HG03520 (cell line): ENCODE measurements around the gene FAM9C.

Experiments used
- ATAC-seq: cut with Tn5 transposase; IDR thresholded peaks from one replicate; pipeline ENCODE4 v1.9.1; 2021; ENCODE audit warnings: mild to moderate bottlenecking, moderate library complexity; ENCODE audit not compliant: unreplicated experiment

FAM9C gene

DNA sequence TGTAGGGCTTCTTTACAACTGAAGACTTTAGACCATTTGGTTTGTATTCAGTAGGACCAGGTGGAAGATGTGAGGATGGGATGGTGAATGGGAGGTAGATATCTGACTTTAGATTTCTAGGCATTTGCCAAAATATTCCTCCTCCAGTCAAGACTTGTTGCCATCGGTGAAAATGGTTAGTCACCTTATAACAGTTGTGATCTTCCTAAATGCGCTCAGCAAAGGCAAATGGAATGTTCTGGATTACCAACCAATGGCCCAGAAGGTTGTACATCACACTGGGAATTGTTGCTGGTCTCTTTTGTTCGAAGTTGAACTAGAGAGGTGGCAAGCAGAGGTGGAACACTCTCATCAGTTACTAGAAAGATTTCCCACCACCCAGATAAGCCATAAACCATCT lies 35.6 kb downstream of the FAM9C start:
- no peak for ATAC-seq

DNA sequence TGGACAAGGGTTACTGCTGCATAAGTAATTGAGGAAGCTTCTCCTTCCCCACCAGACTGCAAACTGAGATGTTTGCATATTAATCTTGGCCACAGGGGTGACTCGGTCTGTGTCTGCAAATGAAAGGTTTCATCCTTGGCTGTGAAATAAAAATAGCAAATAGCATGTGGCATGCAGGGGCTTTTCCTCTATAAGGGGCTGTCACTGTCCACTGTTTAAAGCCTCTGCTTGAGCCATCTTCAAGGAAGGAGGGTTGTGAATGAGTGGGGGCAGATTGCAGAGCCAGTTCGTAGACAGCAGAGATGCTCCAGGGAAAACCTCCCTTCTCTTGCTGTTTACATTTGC lies 36.3 kb downstream of the FAM9C start:
- no peak for ATAC-seq

DNA sequence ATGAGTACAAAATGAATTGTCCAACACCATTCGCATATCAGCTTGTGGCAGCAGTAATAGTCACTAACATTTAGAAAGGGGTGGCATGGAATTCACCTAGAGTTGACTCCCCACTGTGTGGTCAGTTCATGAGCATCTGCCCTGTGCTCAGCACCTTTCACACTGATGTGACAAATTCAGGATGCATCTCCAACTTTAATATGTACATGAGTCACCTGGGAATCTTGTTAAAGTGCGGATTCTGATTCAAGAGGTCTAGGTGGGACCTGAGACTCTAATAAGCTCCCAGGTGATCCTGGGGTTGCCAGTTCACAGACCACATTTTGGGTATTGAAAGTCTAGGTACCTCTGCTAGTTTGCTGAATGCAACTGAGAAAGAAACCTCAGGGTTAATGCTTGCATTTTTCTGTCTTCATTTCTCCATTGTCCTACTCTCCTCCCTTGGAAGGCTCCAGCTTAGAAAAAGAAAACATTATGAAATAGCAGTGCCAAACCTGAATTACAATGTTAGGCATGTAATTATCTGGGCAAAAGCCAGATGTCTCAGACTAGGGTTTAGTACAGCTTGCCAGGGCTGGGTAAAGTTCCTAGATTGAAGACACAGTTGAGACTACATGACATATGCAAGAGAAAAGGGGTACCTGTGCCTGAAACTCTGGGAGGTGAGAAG lies 36.8 kb downstream of the FAM9C start:
- ATAC-seq: no peak

DNA sequence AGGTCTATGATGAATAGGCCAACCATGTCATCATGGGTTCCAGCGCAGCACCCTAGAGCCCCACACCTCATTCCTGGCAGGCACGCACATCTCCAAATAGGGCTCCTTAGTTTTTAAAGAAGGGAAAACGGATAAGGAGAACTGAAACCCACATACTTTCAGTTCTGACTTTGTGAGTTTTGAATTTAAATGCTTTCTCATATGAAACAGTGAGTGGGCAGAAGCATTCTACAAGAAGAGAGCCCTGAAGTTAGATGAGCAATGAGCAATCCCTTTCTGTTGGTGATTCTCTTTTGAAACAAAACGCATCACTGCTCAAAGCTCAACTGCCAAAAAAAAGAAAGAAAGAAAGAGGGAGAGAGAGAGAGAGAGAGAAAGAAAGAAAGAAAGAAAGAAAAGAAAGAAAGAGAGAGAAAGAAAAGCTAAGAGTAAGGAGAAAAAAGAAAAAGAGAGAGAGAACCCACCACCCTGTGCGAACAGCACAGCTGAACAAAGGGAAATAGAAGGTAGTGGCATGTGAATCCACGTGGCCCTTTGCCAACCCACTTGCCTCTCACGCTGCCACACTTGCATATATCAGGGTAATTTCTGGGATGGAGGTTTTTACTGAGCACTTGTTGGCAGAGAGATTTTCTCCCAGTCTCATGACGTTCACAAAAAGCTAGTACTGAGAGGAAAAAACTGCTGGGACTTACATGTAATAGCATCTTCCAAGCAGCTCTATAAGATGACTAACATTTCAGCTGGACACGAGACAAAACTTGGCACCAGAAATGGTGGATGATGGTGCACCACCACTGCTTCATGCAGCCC lies 38.6 kb downstream of the FAM9C start:
- ATAC-seq: peak; percentile 61

DNA sequence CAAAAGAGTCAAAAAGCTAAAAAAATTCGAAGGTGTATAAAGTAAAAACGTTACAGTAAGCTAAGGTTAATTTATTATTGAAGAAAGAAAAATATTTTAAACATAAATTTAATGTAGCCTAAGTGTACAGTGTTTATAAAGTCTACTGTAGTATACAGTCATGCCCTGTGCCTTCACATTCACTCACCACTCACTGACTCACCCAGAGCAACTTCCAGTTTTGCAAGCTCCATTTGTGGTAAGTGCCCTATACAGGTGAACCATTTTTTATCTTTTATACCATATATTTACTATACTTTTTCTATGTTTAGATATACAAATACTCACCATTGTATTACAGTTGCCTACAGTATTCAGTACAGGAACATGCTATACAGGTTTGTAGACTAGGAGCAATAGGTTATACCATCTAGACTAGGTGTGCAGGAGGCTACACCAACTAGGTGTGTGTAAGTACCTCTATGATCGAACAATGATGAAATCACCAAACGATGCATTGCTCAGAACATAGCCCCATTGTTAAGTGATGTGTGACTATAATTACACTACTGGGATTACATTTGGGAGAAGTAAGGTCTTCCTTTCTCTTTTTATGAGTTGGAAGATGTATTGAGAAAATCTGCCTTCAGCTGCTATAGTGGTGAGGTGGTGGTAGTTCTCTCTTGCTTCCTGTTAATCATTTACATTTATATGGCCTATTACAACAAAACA lies 42.3 kb downstream of the FAM9C start:
- no peak for ATAC-seq

DNA sequence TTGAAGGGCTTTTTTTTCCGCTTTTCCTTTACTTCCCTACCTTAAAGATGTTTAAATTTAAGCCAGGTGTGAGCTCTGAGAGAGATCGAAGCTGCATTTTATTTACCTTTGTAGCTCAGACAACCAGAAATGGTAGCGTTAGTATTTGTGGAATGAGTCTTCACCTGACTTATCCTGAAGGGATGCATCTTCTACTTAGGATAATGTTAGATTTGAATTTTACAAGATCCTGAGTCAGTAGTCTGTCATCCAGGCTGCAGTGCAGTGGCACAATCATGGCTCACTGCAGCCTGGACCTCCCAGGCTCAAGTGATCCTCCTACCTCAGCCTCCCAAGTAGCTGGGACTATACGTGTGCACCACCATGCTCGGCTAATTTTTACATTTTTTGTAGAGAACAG lies 43.3 kb downstream of the FAM9C start:
- no peak for ATAC-seq

DNA sequence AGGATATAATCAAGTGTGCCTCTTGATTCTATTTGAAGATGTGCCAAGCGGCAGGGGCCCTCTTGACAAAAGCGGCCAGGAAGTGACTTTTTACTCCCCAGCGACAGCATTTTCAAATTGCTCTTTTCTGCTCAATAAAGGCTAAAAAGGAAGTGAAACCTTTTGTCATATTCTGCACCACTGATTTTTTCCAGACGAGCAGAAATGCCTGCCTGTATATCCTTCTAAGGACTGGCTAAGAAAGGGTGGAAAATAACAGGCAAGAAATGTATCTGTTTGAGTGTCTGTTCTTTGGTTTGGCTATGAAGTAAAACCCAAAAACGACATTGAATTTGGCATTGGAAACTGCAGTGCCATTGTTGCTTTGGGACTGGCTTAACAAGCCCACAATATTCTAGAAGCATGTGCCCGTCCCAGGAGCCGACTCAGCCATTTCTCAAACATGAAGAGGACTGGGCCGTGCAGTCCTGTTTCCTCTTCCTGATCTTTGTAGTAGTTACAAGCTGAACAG lies 44.1 kb downstream of the FAM9C start:
- peak; percentile 39 for ATAC-seq

DNA sequence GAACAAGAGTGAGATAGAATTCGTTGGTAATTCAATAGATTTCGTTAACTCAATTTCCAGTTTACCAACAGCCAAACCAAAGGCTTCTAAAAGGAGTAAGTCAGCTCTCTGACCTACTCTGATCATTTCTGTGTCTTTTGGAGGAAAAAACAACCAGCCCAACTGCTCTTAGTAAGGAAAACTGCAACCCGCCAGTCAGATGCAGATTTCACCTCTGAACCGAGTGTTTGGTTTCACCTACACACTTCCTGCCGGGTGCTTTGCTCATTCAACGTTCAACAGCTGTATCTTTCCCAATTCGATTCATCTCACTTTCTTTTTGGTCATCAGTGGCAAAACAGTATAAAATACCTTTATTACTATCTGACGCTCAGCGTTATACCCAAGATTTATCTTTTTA lies 45.0 kb downstream of the FAM9C start:
- ATAC-seq: peak; percentile 45

DNA sequence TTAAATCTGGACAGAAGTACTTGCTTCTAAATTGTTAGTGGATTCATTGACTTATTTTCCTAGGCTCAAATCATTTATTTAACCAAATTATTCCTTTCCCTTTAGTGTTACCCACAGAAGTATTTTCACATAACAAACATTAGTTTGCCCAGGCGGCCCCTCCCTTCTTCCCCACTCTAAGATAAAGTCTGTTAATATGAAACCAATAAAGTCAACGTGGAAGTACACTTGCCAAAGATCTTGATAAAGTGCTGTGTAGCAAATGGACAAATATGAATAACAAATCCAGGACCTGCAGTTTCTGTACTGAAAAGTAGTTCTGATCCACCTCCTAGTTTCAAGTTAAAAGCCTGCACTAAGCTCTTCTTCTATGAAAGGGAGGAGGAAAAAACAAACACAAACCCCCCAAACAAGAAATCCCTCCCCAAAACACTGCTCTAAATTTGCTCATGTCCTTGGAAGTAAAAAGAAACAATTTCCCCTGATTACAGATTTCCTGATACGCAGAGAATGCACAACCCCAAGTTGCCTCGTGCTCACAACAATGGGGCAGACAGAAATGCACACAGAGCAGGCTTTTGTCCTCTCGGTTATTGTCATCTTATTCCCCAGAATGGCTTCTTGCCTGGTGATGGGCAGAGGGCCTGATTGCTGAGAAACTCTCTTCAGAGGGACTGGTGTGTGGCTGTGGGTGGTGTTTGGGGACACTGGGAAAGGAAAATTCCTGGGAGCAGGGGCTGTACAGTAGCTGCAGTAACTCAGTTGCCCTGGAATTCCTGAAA lies 46.3 kb downstream of the FAM9C start:
- ATAC-seq: no peak

DNA sequence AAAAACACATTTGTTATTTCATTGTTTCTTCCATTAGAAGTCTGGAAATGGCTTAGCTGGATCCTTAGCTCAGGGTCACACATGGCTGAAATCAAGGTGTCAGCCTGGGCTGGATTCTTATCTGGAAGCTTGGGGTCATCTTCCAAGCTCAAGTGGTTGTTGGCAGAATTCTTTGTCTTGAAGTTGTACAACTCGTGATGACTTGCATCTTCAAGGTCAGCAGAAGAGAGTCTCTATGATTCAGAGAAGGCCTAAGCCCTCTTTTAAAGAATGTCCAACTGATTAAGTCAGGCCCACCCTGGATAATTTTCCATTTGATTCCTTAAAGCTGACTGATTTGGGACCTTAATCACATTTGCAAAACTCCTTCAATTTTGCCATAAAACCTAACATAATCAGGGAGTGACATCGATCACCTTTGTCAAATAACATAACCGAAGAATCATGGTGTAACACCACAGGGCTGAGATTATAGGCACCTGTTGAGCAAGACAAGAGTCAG lies 47.4 kb downstream of the FAM9C start:
- no peak for ATAC-seq

DNA sequence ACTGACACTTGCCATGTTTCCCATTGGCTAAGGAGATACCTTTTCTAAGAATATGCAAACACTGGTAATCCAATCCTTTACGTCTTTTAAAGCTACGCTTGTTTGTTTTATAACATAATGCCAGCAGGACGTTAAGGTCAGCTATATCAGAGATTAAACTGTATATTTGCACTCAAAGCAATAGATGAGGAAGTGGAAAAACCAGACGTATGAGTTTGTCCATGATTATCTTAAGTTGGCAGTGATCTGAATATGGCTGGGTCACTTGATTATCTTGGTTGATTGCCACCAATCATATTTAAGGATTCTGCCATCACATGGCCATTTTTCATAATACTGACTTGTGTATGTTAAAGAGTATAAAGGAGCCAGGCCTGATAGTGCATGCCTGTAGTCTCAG lies 50.1 kb downstream of the FAM9C start:
- ATAC-seq: no peak

DNA sequence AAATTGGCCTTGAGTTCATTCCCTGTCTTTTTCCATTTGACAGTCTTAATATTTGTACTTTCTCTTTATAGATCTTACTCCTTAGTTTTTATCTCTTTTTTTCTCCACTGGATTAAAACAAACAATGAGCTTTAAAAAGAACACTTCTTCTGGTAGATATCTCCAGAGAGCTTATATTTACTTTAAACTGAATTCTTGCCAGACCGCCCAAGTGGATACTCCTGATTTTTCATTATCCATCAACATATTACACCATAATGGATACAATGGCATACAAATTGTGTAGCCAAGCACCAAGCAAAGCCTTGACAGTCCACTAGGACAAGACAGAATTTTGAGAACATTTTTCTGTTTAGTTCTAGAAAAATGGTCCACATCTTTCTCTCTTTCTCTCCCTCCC lies 50.6 kb downstream of the FAM9C start:
- no peak for ATAC-seq

DNA sequence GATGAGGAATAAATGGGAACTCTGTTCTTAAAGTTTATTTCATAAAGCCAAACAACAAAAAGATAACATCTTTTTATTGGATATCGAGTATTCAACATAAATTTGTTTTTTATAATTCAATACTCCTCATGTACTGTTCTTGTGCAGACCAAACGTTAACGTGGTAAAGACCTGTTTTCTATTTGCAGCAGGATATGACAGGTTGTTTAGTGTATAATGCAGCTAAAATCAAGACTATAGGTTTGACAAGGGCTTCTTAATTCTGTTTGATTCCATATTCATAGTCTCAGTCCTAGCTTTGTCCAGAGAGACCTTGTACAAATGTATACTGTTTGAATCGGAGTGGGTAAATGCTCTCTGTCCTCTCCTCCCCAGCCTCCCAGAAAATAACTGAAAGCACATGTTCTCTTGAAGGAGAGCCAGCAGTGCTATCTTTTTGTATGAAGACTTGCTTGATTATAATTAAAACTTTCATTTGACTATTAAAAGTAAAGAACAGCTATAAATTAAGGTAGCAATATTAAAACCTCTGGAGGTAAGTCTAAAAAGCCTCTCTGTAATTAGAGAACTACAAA lies 51.8 kb downstream of the FAM9C start:
- no peak for ATAC-seq

DNA sequence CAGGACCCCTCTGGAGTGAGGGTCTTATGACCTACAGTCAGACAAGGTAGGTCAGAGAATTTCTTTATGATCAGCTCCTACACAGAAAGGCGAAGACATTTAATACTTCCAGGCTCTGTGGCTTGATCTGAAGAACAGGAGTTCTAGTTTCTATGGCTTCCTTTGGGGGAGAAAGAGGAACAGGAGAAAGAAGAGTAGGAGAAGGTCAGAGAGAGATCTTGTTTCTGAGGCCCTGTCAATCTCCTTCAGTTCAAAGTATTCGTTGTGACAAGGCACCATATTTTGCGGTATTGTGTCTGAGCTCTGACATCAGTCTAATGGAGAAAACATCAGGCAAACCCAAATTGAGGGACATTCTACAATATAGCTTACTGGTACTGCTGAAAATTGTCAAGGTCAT lies 52.8 kb downstream of the FAM9C start:
- ATAC-seq: no peak

DNA sequence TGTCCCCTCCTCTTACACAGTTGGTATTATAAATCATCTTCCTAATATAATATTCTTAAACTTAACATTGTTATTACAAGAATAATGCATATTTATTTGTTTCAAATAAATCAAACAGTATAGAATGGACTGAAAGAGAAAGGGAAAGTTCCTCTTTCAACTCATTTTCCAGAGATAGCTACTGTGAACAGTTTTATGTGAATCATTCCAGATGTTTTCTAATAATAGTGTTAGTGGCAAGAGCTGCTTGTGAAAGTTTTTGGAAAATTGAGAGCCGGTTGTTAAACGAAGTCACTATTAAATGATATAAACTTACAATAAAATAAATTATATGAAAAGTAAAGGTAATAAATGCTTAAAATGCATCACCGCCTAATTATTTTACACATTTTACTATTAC lies 55.0 kb downstream of the FAM9C start:
- no peak for ATAC-seq

DNA sequence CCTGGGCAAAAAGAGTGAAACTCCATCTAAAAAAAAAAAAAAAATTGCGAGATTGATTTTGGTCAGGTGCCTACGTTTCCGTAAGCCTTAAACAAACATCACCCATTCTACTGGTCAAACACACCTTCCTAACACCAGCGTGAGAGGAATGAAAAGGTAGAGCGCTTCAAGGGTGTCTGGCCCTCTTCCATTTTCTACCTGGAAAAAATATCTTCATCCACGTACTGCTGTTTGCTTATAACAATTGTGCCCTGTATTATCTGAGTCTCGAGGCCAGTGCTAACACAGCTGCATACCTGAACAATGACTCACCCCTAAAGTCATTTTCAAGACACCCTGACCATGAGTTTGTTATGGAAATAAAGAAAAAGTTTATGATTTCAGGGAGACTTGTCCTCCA lies 55.6 kb downstream of the FAM9C start:
- no peak for ATAC-seq

DNA sequence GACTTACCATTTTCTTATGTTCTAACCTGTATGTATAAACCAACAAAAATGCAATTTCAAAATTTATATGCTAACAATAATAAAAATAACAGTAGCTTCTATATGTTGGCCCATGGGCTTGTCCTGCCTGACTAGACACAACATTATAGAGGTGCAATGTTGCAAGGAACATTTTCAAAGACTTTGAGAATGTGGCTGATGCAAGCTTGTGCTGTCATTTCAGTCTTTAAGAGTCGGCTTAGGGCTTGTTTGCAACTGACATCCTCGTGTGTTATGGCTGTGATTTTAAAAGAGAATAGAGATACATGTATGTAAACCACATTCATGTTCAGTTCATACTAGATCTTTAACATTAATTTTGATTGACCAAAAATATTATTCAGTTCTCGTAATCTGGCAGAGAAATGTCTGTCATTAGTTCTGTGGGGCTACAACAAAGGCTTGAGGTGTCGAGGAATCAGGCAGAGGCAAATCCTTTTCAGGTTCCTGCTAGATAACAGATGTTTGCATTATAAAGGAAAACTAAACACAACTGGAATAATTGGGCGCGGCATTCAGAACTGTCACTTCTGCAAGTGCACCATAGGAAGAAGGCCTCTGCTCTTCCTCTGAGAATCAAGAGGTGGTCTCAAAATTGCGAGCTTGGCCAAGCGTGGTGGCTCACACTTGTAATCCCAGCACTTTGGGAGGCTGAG lies 56.4 kb downstream of the FAM9C start:
- no peak for ATAC-seq

DNA sequence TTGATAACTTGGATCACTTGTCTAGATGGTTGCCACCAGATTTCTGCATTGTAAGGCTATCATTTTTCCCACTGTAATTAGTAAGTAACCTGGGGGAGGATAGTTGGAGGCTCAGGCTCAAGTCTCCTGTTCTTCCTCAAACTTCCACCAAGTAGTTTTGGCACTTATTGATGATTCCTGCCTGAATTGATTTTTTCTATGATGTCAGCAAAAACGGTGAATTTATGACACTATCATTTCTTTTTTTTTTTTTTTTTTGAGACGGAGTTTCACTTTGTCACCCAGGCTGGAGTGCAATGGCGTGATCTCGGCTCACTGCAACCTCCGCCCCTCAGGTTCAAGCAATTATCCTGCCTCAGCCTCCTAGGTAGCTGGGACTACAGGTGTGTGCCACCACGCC lies 57.1 kb downstream of the FAM9C start:
- no peak for ATAC-seq

DNA sequence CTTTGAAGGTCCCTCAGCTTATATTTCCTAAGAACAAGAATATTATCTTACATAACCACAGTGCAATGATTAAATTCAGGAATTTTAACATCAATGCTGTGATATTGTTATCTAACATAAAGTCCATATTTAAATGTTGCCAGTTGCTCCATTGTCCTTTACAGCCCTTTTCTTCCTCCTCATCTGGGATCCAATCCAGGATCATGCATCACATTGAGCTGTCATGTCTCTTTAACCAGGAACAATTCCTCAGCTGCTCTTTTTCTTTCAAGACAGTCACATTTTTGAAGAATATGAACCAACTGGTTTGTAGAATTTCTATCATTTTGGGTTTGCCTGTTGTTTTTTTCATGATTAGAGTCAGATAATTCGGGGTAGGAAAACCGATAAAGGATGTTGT lies 57.5 kb downstream of the FAM9C start:
- no peak for ATAC-seq

DNA sequence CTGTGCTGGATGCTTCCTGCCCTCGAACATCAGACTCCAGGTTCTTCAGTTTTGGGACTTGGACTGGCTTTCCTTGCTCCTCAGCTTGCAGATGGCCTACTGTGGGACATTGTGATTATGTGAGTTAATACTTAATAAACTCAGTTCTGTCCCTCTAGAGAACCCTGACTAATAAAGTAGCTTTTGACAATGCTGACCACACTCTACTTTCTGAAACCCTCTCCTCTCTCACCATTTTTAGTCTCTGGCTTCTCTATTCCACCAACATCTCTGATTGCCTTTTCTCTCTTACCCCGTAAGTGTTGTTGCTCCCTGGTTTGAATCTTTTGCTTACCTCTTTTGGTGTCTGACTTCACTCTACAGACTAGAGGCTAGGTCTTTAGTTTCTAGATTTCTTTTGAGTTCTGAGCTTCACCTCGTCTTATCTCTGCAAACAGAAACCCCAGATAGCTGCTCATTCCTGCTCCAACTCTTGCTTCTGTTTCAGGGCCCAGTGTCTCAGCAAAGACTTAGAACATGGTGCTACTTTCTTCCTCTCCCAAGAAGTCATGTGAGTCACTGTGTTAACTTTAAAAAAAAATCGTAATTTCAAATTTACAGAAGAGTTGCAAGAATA lies 58.1 kb downstream of the FAM9C start:
- peak; percentile 42 for ATAC-seq
